ENCODE results near the gene KANSL1L. TPM values are rescaled to one million over a fixed set of nuclear protein-coding genes. Genes with fewer than 3 reads are reported as not detected.

KANSL1L gene
- total RNA-seq, 6 donors from 2014 or later = 26.7 to 164 (median 46.7) TPM

- Histone ChIP-seq H3K27ac (no peak overlapping the region), H3K4me1 (peaks cover 16 to 40% (median 19%) of the 10 kb centered on the region in 4 donors), H3K9me3 (no peaks in the 10 kb centered on the region), H3K36me3 (peaks cover 0 to 41% (median 6%) of the 10 kb centered on the region in 4 donors), H3K27me3 (no peaks in the 10 kb centered on the region), H3K4me3 (no peak overlapping the region)
- ATAC-seq (ENCODE audit: low FRiP score in 2 of 2) (no peak), DNase-seq (no peak)
- WGBS, 2 donors = 76% methylated on average over 6 of the region's 6 CpGs
- TF ChIP-seq POLR2A (IDR thresholded peaks at IDR 0.05) (no peak), POLR2AphosphoS5 (IDR thresholded peaks at IDR 0.05) (no peak), EP300 (IDR thresholded peaks at IDR 0.05) (no peak), CTCF (IDR thresholded peaks at IDR 0.05) (no peak)
Measured at GRCh38 chr2:210009126-210009525, 162.1 kb downstream of the KANSL1L start.

DNA sequence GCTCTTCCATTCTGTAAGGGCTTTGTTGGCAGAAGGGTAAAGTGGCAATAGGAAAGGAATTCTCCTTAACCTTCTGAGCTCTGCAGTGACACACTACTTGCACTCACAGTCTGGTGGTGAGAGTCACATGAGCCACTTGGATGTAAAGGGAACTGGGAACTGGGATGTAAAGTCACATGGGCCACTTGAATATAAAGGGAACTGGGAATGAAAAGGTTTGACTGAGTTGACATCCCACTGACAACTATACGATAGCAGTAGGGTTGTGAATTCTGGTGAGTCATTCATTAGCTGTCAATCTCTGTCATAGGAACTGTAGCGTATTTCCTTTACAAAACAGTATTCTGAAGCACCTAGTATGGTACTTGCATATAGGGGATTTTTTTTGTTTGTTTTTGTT lies 163.3 kb downstream of the KANSL1L start:
- WGBS, 2 donors = 81% methylated on average over 2 of the region's 2 CpGs
- Histone ChIP-seq H3K27ac (no peak overlapping the region), H3K9me3 (no peaks in the 10 kb centered on the region), H3K36me3 (peaks cover 0 to 35% (median 6%) of the 10 kb centered on the region in 4 donors), H3K27me3 (no peaks in the 10 kb centered on the region), H3K4me3 (no peak overlapping the region), H3K4me1 (peaks cover 23 to 51% (median 31%) of the 10 kb centered on the region in 4 donors)
- DNase-seq (peak in 1 of 2 donors; percentile 56), ATAC-seq (ENCODE audit: low FRiP score in 2 of 2) (peak; percentile 53 to 73)
- TF ChIP-seq POLR2AphosphoS5 (IDR thresholded peaks at IDR 0.05) = no peak
- no peak for TF ChIP-seq CTCF (IDR thresholded peaks at IDR 0.05)
- TF ChIP-seq EP300 (IDR thresholded peaks at IDR 0.05) = no peak
- no peak for TF ChIP-seq POLR2A (IDR thresholded peaks at IDR 0.05)

DNA sequence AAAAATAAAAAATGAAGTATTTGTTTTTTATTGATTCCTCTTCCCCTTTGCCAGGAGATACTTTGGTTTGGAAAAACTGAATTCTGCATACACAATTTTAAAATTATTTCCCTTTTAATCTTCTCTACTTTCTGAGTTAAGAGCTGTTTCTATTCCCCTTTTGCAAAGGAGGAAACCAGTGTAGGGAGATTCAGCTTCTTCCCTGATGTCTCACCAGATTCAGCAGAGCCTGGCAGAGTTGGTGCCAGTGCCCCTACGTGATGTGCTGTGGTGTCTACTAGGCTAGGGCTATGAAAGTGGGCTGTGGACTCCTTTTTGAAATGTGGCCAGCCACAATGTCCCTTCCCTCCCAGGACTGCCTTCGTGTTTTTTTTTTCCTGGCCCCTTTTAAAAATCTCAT lies 166.3 kb downstream of the KANSL1L start:
- DNase-seq (no peak), ATAC-seq (ENCODE audit: low FRiP score in 2 of 2) (no peak)
- peaks cover 28 to 55% (median 36%) of the 10 kb centered on the region in 4 donors for H3K4me1 ChIP-seq
- H3K9me3 ChIP-seq = no peaks in the 10 kb centered on the region
- H3K36me3 ChIP-seq = peaks cover 0 to 14% (median 0%) of the 10 kb centered on the region in 4 donors
- H3K27ac ChIP-seq = no peak overlapping the region
- TF ChIP-seq POLR2A (IDR thresholded peaks at IDR 0.05) (no peak), POLR2AphosphoS5 (IDR thresholded peaks at IDR 0.05) (no peak), CTCF (IDR thresholded peaks at IDR 0.05) (no peak), EP300 (IDR thresholded peaks at IDR 0.05) (no peak)
- 68 to 85% methylated on average over 2 of the region's 2 CpGs for WGBS, 2 donors
- no peaks in the 10 kb centered on the region for H3K27me3 ChIP-seq
- H3K4me3 ChIP-seq = no peak overlapping the region

DNA sequence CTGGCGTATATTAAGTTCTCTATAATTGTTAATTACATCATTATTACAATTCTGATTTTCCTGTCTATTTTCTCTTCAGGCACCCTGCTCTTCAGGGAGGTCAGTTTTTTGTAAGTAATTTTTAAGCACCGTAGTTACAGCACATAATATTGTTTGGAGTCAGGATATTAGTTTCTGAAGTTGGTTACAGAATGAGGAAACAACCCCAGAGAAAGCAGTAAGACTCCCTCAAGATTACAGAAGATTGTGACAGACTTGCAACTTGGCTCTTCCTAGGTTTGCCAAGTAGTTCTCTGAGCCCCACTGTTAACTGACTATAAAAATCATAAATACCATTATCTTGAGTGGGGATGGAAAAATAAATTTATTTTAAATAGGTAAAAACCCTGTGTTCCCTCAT lies 167.8 kb downstream of the KANSL1L start:
- H3K4me1 ChIP-seq = peaks cover 28 to 50% (median 36%) of the 10 kb centered on the region in 4 donors
- H3K9me3 ChIP-seq = no peaks in the 10 kb centered on the region
- 25 to 30% methylated on average over 2 of the region's 2 CpGs for WGBS, 2 donors
- H3K27me3 ChIP-seq = no peaks in the 10 kb centered on the region
- no peak for DNase-seq
- TF ChIP-seq CTCF (IDR thresholded peaks at IDR 0.05) = no peak
- peak overlapping the region in 2 of 4 donors; percentile 81 to 84 for H3K27ac ChIP-seq
- H3K36me3 ChIP-seq = peaks cover 0 to 2% (median 0%) of the 10 kb centered on the region in 4 donors
- H3K4me3 ChIP-seq = peak overlapping the region; percentile 56 to 99 (median 94)
- peak in 1 of 2 donors; percentile 34 for ATAC-seq (ENCODE audit: low FRiP score in 2 of 2)
